NT2/D1 (cell line): ENCODE results near the gene NAXD.

Experiments
- SUZ12 ChIP-seq: IDR thresholded peaks from 2 replicates; pipeline ENCODE4 v1.6.1; 2011; ENCODE audit not compliant: insufficient read length, insufficient read depth; ENCODE audit errors: extremely low read depth
- YY1 ChIP-seq: IDR thresholded peaks from 2 replicates; pipeline ENCODE4 v1.6.1; 2011; ENCODE audit not compliant: insufficient read length, insufficient read depth
- ZNF274 ChIP-seq: IDR thresholded peaks from 2 replicates; pipeline ENCODE4 v1.6.1; 2011; ENCODE audit warnings: mild to moderate bottlenecking, low read depth, low read length

- TF ChIP-seq ZNF274 (no peak), YY1 (no peak), SUZ12 (no peak)
Measured at GRCh38 chr13:110597041-110597689, 18.2 kb upstream of the NAXD start.
